ENCODE data around the gene BLTP1. TPM values are rescaled to one million over a fixed set of nuclear protein-coding genes. Genes with fewer than 3 reads are reported as not detected.

Gene BLTP1
- total and polyA plus RNA-seq, 2 of the 13 experiments (the other 11 are each of a cell fraction or from before 2014, with no cell fraction given) = 27.7 to 33.1 TPM

DNA sequence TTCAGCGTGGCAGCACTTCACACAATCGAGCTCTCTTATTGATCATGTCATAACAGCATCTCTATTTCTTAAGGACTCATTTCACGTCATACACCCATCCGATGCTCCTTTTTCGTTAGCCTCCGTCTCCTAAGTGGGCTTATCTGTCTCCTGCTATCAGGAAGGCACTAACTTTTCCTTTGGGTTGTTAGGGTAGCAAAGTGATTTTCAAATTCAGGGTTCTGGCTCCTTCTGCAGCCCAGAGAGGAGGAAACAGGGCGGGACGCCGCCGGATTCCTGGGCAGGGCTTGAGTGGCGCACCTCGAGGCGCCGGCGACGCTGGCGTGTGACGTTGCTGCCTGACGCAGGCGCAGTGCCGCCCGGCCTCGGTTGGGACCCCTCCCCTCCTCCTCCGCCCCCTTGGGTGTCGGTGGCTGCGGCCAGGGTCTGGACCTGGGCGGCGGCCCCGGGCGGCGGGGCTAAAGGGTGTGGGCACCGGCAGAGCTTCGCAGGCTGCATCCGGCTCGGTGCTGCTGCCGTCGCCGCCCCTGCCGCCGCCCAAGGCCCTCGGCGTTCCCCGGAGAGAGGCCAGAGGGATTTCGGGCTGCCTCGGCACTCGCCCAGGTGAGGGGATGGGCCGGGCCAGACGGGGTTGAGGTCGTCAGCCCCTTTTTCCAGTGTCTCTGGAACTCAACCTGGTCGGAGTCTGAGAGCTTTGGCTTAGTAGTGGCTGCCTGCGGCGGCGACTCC lies at the start of gene BLTP1 (continued):
- TF ChIP-seq YY1 (IDR thresholded peaks at IDR 0.05; ENCODE audit: insufficient read depth, insufficient replicate concordance, low read depth, low read length) (peak; percentile 18), TRAFD1 (CRISPR knock-in tag; IDR thresholded peaks at IDR 0.05; ENCODE audit: borderline replicate concordance) (0 out of 2 replicates have a peak, but pooled peaks have one; percentile 54), ZUFSP (CRISPR knock-in tag; IDR thresholded peaks at IDR 0.05; ENCODE audit: borderline replicate concordance) (no peak), SIN3B (IDR thresholded peaks at IDR 0.05; ENCODE audit: low read length) (0 out of 2 replicates have a peak, but pooled peaks have one; percentile 38), ESRRA (CRISPR knock-in tag; IDR thresholded peaks at IDR 0.05; ENCODE audit: low read depth) (no peak), SP2 (CRISPR knock-in tag; IDR thresholded peaks at IDR 0.05) (no peak), KLF12 (CRISPR knock-in tag; IDR thresholded peaks at IDR 0.05; ENCODE audit: borderline replicate concordance) (peak; percentile 42; the same call in 1 of the 2 replicates), SALL2 (CRISPR knock-in tag; IDR thresholded peaks at IDR 0.05) (no peak), HNRNPK (IDR thresholded peaks at IDR 0.05; ENCODE audit: low read depth, low read length, poor library complexity, severe bottlenecking) (no peak), ZNF430 (CRISPR knock-in tag; IDR thresholded peaks at IDR 0.05) (peak; percentile 45; the same call in 1 of the 2 replicates), SOX5 (CRISPR knock-in tag; IDR thresholded peaks at IDR 0.05; ENCODE audit: borderline replicate concordance) (no peak), ZNF577 (CRISPR knock-in tag; IDR thresholded peaks at IDR 0.05; ENCODE audit: borderline replicate concordance, low read depth) (no peak), ZNF639 (CRISPR knock-in tag; conservative IDR thresholded peaks at IDR 0.05) (no peak), MYNN (CRISPR knock-in tag; IDR thresholded peaks at IDR 0.05; ENCODE audit: low read depth) (no peak), GATA4 (IDR thresholded peaks at IDR 0.05; ENCODE audit: borderline replicate concordance, low read depth) (no peak; the same call in 1 of the 2 replicates)
- TF ChIP-seq, protein P1, sequence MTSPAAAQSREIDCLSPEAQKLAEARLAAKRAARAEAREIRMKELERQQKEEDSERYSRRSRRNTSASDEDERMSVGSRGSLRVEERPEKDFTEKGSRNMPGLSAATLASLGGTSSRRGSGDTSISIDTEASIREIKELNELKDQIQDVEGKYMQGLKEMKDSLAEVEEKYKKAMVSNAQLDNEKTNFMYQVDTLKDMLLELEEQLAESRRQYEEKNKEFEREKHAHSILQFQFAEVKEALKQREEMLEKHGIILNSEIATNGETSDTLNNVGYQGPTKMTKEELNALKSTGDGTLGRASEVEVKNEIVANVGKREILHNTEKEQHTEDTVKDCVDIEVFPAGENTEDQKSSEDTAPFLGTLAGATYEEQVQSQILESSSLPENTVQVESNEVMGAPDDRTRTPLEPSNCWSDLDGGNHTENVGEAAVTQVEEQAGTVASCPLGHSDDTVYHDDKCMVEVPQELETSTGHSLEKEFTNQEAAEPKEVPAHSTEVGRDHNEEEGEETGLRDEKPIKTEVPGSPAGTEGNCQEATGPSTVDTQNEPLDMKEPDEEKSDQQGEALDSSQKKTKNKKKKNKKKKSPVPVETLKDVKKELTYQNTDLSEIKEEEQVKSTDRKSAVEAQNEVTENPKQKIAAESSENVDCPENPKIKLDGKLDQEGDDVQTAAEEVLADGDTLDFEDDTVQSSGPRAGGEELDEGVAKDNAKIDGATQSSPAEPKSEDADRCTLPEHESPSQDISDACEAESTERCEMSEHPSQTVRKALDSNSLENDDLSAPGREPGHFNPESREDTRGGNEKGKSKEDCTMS (CRISPR knock-in tag; conservative IDR thresholded peaks at IDR 0.05) = no peak
- TF ChIP-seq, protein P2, sequence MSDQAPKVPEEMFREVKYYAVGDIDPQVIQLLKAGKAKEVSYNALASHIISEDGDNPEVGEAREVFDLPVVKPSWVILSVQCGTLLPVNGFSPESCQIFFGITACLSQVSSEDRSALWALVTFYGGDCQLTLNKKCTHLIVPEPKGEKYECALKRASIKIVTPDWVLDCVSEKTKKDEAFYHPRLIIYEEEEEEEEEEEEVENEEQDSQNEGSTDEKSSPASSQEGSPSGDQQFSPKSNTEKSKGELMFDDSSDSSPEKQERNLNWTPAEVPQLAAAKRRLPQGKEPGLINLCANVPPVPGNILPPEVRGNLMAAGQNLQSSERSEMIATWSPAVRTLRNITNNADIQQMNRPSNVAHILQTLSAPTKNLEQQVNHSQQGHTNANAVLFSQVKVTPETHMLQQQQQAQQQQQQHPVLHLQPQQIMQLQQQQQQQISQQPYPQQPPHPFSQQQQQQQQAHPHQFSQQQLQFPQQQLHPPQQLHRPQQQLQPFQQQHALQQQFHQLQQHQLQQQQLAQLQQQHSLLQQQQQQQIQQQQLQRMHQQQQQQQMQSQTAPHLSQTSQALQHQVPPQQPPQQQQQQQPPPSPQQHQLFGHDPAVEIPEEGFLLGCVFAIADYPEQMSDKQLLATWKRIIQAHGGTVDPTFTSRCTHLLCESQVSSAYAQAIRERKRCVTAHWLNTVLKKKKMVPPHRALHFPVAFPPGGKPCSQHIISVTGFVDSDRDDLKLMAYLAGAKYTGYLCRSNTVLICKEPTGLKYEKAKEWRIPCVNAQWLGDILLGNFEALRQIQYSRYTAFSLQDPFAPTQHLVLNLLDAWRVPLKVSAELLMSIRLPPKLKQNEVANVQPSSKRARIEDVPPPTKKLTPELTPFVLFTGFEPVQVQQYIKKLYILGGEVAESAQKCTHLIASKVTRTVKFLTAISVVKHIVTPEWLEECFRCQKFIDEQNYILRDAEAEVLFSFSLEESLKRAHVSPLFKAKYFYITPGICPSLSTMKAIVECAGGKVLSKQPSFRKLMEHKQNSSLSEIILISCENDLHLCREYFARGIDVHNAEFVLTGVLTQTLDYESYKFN (CRISPR knock-in tag; conservative IDR thresholded peaks at IDR 0.05) = no peak

All from HepG2 (cell line).